Measurements from ENCODE around the gene KIF25.
"Not testable (repeated sequence)": the region's sequence is repeated elsewhere in the genome, so short reads cannot be mapped to it uniquely, and the experiment has no call there.

The KIF25 gene

GRCh38 chr6:168073937-168074730 is 76.7 kb downstream of the KIF25 start:
- DNase-seq, result no peak

GRCh38 chr6:168075216-168075615 is 77.7 kb downstream of the KIF25 start:
- no peak for DNase-seq

DNA sequence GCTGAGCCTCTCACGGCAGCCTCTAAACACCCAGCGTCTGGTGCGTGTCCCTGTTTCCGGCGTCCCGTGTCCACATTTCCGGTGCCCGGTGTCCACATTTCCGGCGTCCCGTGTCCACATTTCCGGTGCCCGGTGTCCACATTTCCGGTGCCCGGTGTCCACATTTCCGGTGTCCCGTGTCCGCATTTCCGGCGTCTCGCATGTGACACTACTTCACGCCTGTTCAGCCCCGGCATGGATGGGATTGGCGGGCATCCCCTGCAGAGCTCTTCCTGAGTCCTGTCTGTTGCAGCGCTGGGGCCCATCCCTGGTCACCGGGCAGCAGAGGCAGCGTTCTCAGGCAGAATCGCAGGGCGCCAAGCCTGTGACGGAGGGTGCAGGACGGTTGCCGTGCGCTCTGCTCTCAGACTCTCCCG is 78.3 kb downstream of the KIF25 start:
- DNase-seq, result no peak

- not testable (repeated sequence) for DNase-seq
These were observed 79.9 kb downstream of the KIF25 start for GRCh38 chr6:168077401-168077800.

GRCh38 chr6:168078175-168078942 is 80.9 kb downstream of the KIF25 start:
- no peak for DNase-seq

GRCh38 chr6:168078943-168079405 is 81.5 kb downstream of the KIF25 start, which contains the start of gene FRMD1:
Gene FRMD1, minus strand, starts transcription at chr6:168079212. Its CDS starts 118 bp downstream, at chr6:168079094.
- DNase-seq, result no peak

GRCh38 chr6:168080393-168081077 is 83.1 kb downstream of the KIF25 start:
- no peak for DNase-seq

- no peak for DNase-seq
These were observed 84.5 kb downstream of the KIF25 start for GRCh38 chr6:168081858-168082546.

GRCh38 chr6:168082860-168083513 is 85.5 kb downstream of the KIF25 start:
- DNase-seq, result no peak

GRCh38 chr6:168083514-168083885 is 86.0 kb downstream of the KIF25 start:
- DNase-seq, result no peak

DNA sequence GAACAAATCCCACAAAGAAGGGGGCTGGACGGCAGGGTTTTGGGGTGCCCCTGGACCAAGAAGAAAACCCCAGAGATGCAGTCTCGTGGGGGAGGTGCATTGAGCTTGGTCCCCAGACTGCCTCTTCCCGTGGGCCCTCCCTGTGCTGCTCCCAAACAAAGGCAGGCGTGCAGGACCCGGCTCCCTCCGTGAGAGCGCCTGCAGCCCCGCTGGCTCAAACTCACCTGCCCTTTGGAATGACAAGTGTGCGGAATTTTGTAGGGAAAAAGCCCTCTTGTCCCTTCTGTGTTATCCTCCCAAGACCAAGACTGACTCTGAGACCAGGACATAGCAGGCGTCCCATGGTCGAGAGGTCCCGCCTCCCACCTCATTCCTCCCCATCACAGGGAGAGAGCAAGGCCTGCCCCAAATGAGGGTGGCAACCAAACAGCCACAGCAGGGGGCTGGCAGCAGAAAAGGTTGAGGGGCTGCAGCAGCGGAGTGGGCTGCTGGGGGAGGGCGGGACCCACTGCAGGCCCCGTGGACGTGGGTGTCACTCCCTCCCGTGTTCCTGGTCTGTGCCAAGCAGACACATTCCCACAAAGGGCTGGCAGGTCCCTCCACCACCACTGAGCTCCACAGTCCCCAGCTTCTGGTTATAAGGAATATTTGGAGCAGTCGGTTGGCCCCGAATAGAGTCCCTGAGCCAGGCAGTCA is 87.1 kb downstream of the KIF25 start:
- no peak for DNase-seq

- no peak for DNase-seq
These were observed 88.6 kb downstream of the KIF25 start for GRCh38 chr6:168086066-168086465.

DNA sequence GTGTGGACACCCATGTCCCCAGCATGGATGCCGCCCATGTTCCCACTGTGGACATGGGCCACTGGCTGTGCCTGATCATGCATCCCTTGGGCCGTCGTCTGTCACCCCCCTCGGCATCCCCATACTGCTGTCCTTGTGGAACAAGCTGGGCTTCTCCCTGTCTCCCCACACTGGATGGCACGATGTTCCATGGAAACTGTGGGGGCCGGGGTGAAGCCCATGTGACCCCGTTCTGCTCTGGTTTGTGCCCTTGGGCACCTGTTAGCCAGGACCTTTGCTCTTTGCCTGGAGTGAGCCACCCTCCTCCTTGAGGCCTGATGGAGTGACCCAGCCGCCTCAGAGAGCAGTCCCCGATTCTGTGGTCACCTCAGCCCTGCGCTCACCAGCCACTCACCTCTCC is 89.1 kb downstream of the KIF25 start:
- DNase-seq, result no peak

- no peak for DNase-seq
These were observed 90.1 kb downstream of the KIF25 start for GRCh38 chr6:168087436-168088160.

DNA sequence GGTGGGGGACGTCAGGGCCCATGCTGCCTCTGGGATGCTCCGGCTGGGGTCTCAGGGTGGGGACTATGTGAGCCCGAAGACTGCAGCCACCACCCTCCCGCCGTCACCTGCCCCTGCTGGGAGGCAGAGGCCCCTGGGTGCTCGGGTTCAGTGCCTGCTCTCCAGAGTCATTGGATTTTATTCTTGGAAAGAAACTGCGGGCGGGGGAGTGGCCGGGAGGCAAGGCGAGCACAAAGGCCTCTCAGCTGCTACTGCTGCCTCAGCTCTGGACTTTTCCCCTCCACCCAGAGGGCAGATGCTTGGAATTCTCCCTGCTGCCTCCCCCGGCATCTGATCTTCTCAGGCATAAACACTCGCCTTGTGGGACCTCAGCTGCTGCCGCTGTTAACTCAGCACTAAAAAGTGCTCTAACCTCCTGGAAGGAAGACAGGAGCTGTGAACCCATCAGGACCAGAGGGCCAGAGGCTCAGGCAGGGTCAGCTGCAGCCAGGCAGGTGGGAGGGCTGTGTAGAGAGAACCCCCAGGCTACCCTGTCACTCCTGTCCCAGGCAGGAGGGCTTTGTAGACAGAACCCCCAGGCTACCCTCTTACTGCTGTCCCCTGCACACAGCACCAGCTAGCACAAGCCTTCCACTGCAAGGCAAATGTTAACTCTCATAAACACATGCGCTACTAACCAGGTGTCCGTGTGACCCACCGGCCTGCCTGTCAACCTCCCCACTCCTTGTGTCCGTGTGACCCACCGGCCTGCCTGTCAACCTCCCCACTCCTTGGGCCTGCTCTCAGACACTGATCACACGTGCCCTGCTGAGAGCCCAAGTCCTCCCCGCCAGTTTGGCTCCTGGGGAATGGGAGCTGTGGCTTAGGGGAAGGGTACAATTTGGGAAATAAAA is 90.9 kb downstream of the KIF25 start:
- no peak for DNase-seq

DNA sequence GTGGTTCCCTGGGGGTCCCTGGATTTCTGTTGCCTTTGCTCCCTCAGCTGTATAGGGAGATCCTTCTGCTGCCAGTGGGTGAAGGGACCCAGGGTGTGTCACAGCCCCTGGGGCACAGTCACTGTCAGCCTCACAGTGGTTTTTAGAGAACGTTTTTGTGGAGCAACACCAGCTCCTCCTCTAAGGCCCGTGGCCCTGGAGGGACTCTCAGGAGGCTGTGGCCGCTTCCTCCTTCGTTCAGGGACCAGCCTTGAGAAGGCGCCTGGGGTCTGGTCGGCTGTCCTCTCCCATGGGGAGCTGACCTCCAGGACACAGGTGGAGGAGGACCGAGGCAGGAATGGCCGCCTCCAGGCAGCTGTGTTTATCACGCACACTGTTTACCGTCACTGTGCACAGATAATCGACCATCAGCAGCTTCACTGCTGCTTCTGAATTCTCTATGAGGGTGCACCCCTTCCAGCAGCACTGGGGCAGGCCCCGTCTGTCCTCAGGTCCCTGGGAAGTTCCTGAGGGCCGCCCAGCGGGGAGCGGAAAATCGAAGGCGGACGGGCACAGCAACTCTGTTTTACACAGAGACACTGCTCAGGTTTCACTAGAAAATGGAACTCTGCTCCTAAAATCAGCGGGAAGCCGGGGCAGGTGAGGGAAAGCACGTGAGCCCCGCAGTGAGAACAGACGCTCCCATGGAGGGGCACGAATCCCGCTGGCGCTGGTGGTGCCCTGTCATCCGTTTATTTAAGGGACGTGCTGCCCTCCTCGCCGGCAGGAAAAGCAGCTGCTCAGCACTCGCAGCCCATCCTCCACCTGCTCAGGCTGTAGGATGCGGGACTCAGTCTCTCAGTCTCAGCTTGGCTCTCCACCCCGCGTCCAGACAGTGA is 92.0 kb downstream of the KIF25 start:
- DNase-seq, result no peak

DNA sequence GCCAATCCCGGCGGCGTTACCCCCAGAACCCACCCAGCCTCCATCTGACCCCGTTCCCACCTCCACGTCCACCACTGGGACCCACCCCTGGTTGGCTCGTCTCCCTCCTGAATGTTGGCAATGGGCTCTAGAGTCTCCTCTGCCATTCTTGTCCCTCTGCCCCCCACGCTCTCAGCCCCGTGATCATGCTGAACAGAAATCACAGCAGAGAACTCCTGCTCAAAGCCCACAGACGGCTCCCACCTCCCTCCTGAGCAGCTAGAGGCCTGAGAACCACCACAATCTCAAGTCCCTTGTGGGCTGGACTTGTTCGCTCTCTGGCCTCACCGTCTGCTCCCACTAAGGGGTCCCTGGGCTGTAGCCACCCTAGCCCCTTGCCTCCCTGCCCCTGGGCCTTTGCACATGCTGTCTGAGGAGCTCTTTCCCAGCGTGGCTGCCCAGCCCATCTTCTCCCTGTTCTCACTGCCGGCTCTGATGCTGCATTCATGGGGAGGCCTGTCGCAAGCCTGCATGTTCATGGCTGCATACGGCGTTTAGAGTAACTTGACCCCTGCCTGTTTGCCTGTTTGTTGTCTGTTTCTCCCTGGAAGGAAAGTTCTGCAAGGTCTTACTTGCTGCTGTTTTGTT is 92.7 kb downstream of the KIF25 start:
- DNase-seq, result no peak

- DNase-seq, result no peak
These were observed 93.2 kb downstream of the KIF25 start for GRCh38 chr6:168090706-168091105.
